ENCODE data around the gene GRAP2. TPM values are rescaled to one million over a fixed set of nuclear protein-coding genes. Genes with fewer than 3 reads are reported as not detected.
A peak's percentile ranks its signal among the peaks of the same experiment; 100 is the strongest.
"Not testable (repeated sequence)": the region's sequence is repeated elsewhere in the genome, so short reads cannot be mapped to it uniquely, and the experiment has no call there.

Gene GRAP2
- total and polyA plus RNA-seq, 7 experiments from 2014 or later, result 55.2 to 156 (median 128) TPM

DNA sequence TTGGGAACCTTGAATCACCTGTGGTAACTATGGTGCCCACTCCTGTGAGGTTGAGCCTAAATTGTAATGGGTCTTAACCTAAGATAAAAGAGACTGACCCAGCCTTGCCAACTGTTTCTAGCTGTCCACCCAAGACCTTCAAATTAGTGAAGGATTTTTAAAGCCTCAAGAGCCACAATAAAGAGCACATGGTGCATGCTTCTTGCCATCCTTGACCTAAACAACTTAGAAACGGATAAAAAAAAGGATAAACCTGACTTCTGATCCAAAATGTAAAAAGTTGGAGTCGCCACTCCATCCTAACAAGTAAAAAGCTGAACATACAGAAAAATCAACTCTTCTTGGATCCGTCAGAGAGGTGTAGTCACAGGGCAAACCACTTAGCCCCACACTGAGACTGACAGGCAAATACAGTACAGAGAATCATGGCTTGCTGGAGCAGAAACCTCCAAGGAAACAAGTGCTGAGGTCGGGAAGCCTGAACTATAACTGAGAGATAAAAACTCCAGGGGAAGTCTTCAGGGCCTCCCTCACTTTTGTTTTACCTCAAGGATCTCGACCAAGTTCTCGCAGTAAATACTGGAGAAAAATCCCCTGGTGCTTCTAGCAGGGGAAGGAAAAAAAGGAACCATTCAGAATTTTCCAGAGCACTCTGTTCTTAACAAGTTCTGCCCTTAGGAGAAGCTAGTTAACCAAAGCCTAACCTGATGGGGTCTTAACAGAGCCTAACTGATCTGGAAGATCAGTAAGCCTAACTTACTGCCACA is 23.6 kb upstream of the GRAP2 start:
- no peaks in the 10 kb centered on the region for H3K9me3 ChIP-seq (ENCODE audit: control insufficient read depth in 2 of 3, low read length in 3 of 3)
- ATAC-seq, result no peak
- H3K27ac ChIP-seq (ENCODE audit: low read depth, low read length), result no peak overlapping the region
- ChIA-PET POLR2A (no interaction called here), CTCF (interaction anchor here (0.5 kb wide), 1 partner anchor 56 kb away, joined by 3 read pairs; no protein-coding TSS in a partner anchor)
- no peaks in the 10 kb centered on the region for H3K4me1 ChIP-seq (ENCODE audit: control insufficient read depth in 2 of 2, insufficient read depth in 2 of 2, low read length in 2 of 2)
- H3K36me3 ChIP-seq (ENCODE audit: control insufficient read depth in 2 of 3, insufficient read depth in 3 of 3, low read length in 3 of 3), result no peaks in the 10 kb centered on the region
- Mint-ChIP-seq H3K4me3 (no peak overlapping the region), H3K27me3 (no peaks in the 10 kb centered on the region), H3K9me3 (no peaks in the 10 kb centered on the region), H3K36me3 (peaks cover 0 to 1% (median 0%) of the 10 kb centered on the region in 5 donors), H3K4me1 (peaks cover 0 to 12% (median 5%) of the 10 kb centered on the region in 7 donors), H3K27ac (no peak overlapping the region)
- H3K4me3 ChIP-seq (ENCODE audit: low read length), result no peak overlapping the region
- no peaks in the 10 kb centered on the region for H3K27me3 ChIP-seq (ENCODE audit: control insufficient read depth in 2 of 2, insufficient read depth in 2 of 2, low read length in 2 of 2)
- intact Hi-C loops (cut with micrococcal nuclease), result no loop called here
- no peak for DNase-seq

- no peak overlapping the region for H3K27ac ChIP-seq (ENCODE audit: low read depth, low read length)
- no peaks in the 10 kb centered on the region for H3K9me3 Mint-ChIP-seq
- DNase-seq (no peak), ATAC-seq (no peak)
- peaks cover 0 to 10% (median 0%) of the 10 kb centered on the region in 5 donors for H3K27me3 Mint-ChIP-seq
- intact Hi-C loops (cut with micrococcal nuclease), result no loop called here
- no peaks in the 10 kb centered on the region for H3K9me3 ChIP-seq (ENCODE audit: control insufficient read depth in 2 of 3, low read length in 3 of 3)
- H3K4me1 Mint-ChIP-seq, result peaks cover 0 to 8% (median 0%) of the 10 kb centered on the region in 7 donors
- H3K36me3 ChIP-seq (ENCODE audit: control insufficient read depth in 2 of 3, insufficient read depth in 3 of 3, low read length in 3 of 3), result no peaks in the 10 kb centered on the region
- H3K36me3 Mint-ChIP-seq, result peaks cover 0 to 3% (median 0%) of the 10 kb centered on the region in 5 donors
- H3K27ac Mint-ChIP-seq, result no peak overlapping the region
- ChIA-PET CTCF (no interaction called here), POLR2A (interaction anchor here (1.4 kb wide), 1 partner anchor 13 kb away, joined by 4 read pairs; the partner anchor contains the start of gene ENTHD1)
- H3K4me3 ChIP-seq (ENCODE audit: low read length), result no peak overlapping the region
- H3K27me3 ChIP-seq (ENCODE audit: control insufficient read depth in 2 of 2, insufficient read depth in 2 of 2, low read length in 2 of 2), result no peaks in the 10 kb centered on the region
- no peaks in the 10 kb centered on the region for H3K4me1 ChIP-seq (ENCODE audit: control insufficient read depth in 2 of 2, insufficient read depth in 2 of 2, low read length in 2 of 2)
- H3K4me3 Mint-ChIP-seq, result no peak overlapping the region
Measured at GRCh38 chr22:39880722-39881121, 20.2 kb upstream of the GRAP2 start.

DNA sequence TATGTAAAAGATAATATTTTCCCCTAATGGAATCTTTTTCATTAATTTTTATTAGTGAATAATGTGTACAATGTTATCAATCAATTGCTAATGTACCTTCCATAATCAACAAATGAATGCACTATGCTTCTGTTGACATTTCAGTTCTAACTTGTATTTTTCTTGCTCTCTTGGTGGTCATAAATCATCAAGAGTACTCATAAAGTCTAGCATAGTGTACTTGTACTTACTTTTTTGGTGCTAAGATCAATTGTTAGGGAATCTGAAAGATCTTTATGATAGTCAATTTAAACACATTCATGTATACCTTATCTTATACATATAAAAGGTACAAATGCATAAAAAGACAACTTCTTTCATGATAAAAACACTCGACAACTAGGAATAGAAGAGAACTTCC is 17.8 kb upstream of the GRAP2 start:
- Mint-ChIP-seq H3K4me3 (no peak overlapping the region), H3K27ac (no peak overlapping the region), H3K4me1 (peaks cover 0 to 4% (median 0%) of the 10 kb centered on the region in 7 donors), H3K9me3 (no peaks in the 10 kb centered on the region), H3K36me3 (peaks cover 0 to 3% (median 0%) of the 10 kb centered on the region in 5 donors), H3K27me3 (peaks cover 0 to 13% (median 0%) of the 10 kb centered on the region in 5 donors)
- intact Hi-C loops (cut with micrococcal nuclease), result no loop called here
- no peak for DNase-seq
- no peaks in the 10 kb centered on the region for H3K9me3 ChIP-seq (ENCODE audit: control insufficient read depth in 2 of 3, low read length in 3 of 3)
- no peaks in the 10 kb centered on the region for H3K4me1 ChIP-seq (ENCODE audit: control insufficient read depth in 2 of 2, insufficient read depth in 2 of 2, low read length in 2 of 2)
- no peak overlapping the region for H3K27ac ChIP-seq (ENCODE audit: low read depth, low read length)
- H3K36me3 ChIP-seq (ENCODE audit: control insufficient read depth in 2 of 3, insufficient read depth in 3 of 3, low read length in 3 of 3), result no peaks in the 10 kb centered on the region
- no peak for ATAC-seq
- H3K4me3 ChIP-seq (ENCODE audit: low read length), result no peak overlapping the region
- ChIA-PET POLR2A (no interaction called here), CTCF (no interaction called here)
- no peaks in the 10 kb centered on the region for H3K27me3 ChIP-seq (ENCODE audit: control insufficient read depth in 2 of 2, insufficient read depth in 2 of 2, low read length in 2 of 2)

DNA sequence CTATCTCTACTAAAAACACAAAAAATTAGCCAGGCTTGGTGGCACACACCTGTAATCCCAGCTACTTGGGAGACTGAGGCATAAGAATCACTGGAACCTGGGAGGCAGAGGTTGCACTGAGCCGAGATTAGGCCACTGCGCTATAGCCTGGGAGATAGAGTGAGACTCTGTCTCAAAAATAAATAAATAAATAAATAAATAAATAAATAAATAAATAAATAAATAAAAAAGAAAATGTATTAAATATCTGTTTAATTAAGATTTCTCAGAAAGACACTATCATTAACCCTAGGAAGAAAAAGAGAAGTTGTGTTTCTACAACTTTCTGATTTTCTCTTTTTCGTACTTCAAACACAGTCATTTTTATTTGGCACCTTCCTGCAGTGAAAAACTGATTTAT is 11.0 kb upstream of the GRAP2 start:
- H3K27me3 ChIP-seq (ENCODE audit: control insufficient read depth in 2 of 2, insufficient read depth in 2 of 2, low read length in 2 of 2); H3K4me3 ChIP-seq (ENCODE audit: low read length); H3K36me3 ChIP-seq (ENCODE audit: control insufficient read depth in 2 of 3, insufficient read depth in 3 of 3, low read length in 3 of 3); H3K4me3 Mint-ChIP-seq; H3K27me3 Mint-ChIP-seq; DNase-seq; H3K36me3 Mint-ChIP-seq; ATAC-seq; H3K4me1 ChIP-seq (ENCODE audit: control insufficient read depth in 2 of 2, insufficient read depth in 2 of 2, low read length in 2 of 2); H3K27ac ChIP-seq (ENCODE audit: low read depth, low read length); H3K9me3 ChIP-seq (ENCODE audit: control insufficient read depth in 2 of 3, low read length in 3 of 3); H3K9me3 Mint-ChIP-seq; intact Hi-C loops (cut with micrococcal nuclease); H3K27ac Mint-ChIP-seq: not testable (repeated sequence)
- CTCF ChIA-PET, result interaction anchor here (1.5 kb wide), 1 partner anchor 43 kb away, joined by 3 read pairs; no protein-coding TSS in a partner anchor
- POLR2A ChIA-PET, result interaction anchor here (0.7 to 2.3 kb wide), 2 partner anchors 56 to 450 kb away, joined by 3 to 8 read pairs; no protein-coding TSS in a partner anchor
- H3K4me1 Mint-ChIP-seq, result peaks cover 6 to 21% (median 12%) of the 10 kb centered on the region in 7 donors

GRCh38 chr22:39893526-39893925 is 7.4 kb upstream of the GRAP2 start, which contains the start of gene ENTHD1:
ENTHD1 (minus strand) TSS chr22:39893760; CDS start chr22:39887748, 6,012 bp downstream.
- Mint-ChIP-seq H3K27me3 (no peaks in the 10 kb centered on the region), H3K9me3 (no peaks in the 10 kb centered on the region), H3K4me1 (peaks cover 6 to 21% (median 13%) of the 10 kb centered on the region in 7 donors), H3K4me3 (no peak within 1 kb of the TSS), H3K27ac (peak within 1 kb of the TSS in 2 of 9 donors; percentile 52 to 70), H3K36me3 (peaks cover 0 to 3% (median 0%) of the 10 kb centered on the region in 5 donors)
- Histone ChIP-seq H3K36me3 (ENCODE audit: control insufficient read depth in 2 of 3, insufficient read depth in 3 of 3, low read length in 3 of 3) (no peaks in the 10 kb centered on the region), H3K4me3 (ENCODE audit: low read length) (no peak within 1 kb of the TSS), H3K27ac (ENCODE audit: low read depth, low read length) (no peak within 1 kb of the TSS), H3K4me1 (ENCODE audit: control insufficient read depth in 2 of 2, insufficient read depth in 2 of 2, low read length in 2 of 2) (peaks cover 11 to 12% of the 10 kb centered on the region in 2 donors), H3K27me3 (ENCODE audit: control insufficient read depth in 2 of 2, insufficient read depth in 2 of 2, low read length in 2 of 2) (no peaks in the 10 kb centered on the region), H3K9me3 (ENCODE audit: control insufficient read depth in 2 of 3, low read length in 3 of 3) (no peaks in the 10 kb centered on the region)
- intact Hi-C loops (cut with micrococcal nuclease), result no loop called here
- ChIA-PET POLR2A (interaction anchor here (0.9 to 2.6 kb wide), 2 partner anchors 13 to 151 kb away, joined by 4 to 9 read pairs; no protein-coding TSS in a partner anchor), CTCF (interaction anchor here (0.8 to 1.7 kb wide), 2 partner anchors 27 to 131 kb away, joined by 4 to 7 read pairs; no protein-coding TSS in a partner anchor)
- DNase-seq, result no peak
- no peak for ATAC-seq

GRCh38 chr22:39894554-39895092 is 6.3 kb upstream of the GRAP2 start:
- no peaks in the 10 kb centered on the region for H3K36me3 ChIP-seq (ENCODE audit: control insufficient read depth in 2 of 3, insufficient read depth in 3 of 3, low read length in 3 of 3)
- no peak overlapping the region for H3K27ac ChIP-seq (ENCODE audit: low read depth, low read length)
- H3K27me3 ChIP-seq (ENCODE audit: control insufficient read depth in 2 of 2, insufficient read depth in 2 of 2, low read length in 2 of 2), result no peaks in the 10 kb centered on the region
- Mint-ChIP-seq H3K27me3 (no peaks in the 10 kb centered on the region), H3K27ac (no peak overlapping the region), H3K4me1 (peaks cover 11 to 30% (median 22%) of the 10 kb centered on the region in 7 donors), H3K36me3 (peaks cover 0 to 7% (median 0%) of the 10 kb centered on the region in 5 donors), H3K9me3 (no peaks in the 10 kb centered on the region), H3K4me3 (no peak overlapping the region)
- H3K4me1 ChIP-seq (ENCODE audit: control insufficient read depth in 2 of 2, insufficient read depth in 2 of 2, low read length in 2 of 2), result peaks cover 22 to 23% of the 10 kb centered on the region in 2 donors
- no peaks in the 10 kb centered on the region for H3K9me3 ChIP-seq (ENCODE audit: control insufficient read depth in 2 of 3, low read length in 3 of 3)
- intact Hi-C loops (cut with micrococcal nuclease), result no loop called here
- ChIA-PET POLR2A (interaction anchor here (0.7 to 1.2 kb wide), 2 partner anchors 26 to 42 kb away, joined by 3 read pairs; no protein-coding TSS in a partner anchor), CTCF (interaction anchor here (0.5 to 2.5 kb wide), 4 partner anchors 73 to 360 kb away, joined by 3 to 26 read pairs (median 5); no protein-coding TSS in a partner anchor)
- no peak for DNase-seq
- no peak overlapping the region for H3K4me3 ChIP-seq (ENCODE audit: low read length)
- no peak for ATAC-seq

All from naive thymus-derived CD4-positive, alpha-beta T cell (primary cell).